Panc1 (cell line): Measurements from ENCODE around the gene ZMYM4.

Experiments used
- POLR2AphosphoS5 ChIP-seq: IDR thresholded peaks from 2 replicates; pipeline ENCODE4 v1.6.1; 2012; ENCODE audit warnings: mild to moderate bottlenecking, low read depth, low read length, moderate library complexity
- SIN3A ChIP-seq: IDR thresholded peaks from 2 replicates; pipeline ENCODE4 v1.6.1; 2012; ENCODE audit warnings: low read depth, mild to moderate bottlenecking, low read length, moderate library complexity, borderline replicate concordance; ENCODE audit not compliant: insufficient read depth
- TCF7L2 ChIP-seq: IDR thresholded peaks from 2 replicates; pipeline ENCODE4 v1.6.1; 2011; ENCODE audit warnings: mild to moderate bottlenecking, low read depth, low read length, inconsistent platforms
- TF ChIP-seq, protein P1 (sequence below): fragments of 450-650 bp; IDR thresholded peaks from 2 replicates; pipeline ENCODE4 v1.5.1; 2017; ENCODE audit warnings: mild to moderate bottlenecking

DNA sequence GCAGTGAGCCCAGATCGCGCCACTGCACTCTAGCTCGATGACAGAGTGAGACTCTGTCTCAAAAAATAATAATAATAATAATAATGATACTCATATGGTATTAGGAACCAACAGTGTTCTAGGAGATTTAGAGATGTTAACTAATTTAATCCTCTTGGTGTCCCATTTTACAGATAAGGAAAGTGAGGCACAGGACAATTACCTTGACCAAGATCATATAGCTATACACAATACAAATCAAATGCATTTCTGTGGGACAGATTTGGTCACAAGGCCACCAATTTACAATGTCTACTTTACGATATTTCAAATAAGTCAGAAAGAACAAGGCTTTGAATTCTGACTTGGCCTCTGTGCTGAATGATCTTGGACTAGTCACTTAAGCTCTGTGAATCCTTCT, 2.2 kb upstream of the ZMYM4 start:
- TF ChIP-seq, protein P1, sequence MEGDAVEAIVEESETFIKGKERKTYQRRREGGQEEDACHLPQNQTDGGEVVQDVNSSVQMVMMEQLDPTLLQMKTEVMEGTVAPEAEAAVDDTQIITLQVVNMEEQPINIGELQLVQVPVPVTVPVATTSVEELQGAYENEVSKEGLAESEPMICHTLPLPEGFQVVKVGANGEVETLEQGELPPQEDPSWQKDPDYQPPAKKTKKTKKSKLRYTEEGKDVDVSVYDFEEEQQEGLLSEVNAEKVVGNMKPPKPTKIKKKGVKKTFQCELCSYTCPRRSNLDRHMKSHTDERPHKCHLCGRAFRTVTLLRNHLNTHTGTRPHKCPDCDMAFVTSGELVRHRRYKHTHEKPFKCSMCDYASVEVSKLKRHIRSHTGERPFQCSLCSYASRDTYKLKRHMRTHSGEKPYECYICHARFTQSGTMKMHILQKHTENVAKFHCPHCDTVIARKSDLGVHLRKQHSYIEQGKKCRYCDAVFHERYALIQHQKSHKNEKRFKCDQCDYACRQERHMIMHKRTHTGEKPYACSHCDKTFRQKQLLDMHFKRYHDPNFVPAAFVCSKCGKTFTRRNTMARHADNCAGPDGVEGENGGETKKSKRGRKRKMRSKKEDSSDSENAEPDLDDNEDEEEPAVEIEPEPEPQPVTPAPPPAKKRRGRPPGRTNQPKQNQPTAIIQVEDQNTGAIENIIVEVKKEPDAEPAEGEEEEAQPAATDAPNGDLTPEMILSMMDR, result no peak
- no peak for TF ChIP-seq SIN3A
- no peak for TF ChIP-seq POLR2AphosphoS5
- no peak for TF ChIP-seq TCF7L2
